Measurements from ENCODE around the gene DCTN5.
"Not testable (repeated sequence)": the region's sequence is repeated elsewhere in the genome, so short reads cannot be mapped to it uniquely, and the experiment has no call there.

The DCTN5 gene

DNA sequence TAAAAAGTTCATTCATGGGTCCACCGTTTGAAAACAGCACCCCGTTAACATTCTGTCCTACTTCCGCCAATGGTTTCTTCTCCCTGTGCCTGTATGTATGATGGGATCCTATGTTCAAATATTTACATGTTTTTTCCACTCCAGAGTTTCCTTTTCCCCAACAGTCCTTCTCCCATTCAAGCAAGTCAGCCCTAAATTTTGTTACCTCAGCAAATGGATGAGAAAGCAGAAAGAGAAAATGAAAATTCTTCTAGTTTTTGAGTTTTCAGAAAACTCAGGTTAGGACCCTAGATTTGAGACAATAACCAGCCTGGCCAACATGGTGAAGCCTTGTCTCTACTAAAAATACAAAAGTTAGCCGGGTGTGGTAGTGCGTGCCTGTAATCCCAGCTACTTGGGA, 75.2 kb downstream of the DCTN5 start:
- DNase-seq (ENCODE audit: extremely low spot score): no peak
- TF ChIP-seq, protein P1, sequence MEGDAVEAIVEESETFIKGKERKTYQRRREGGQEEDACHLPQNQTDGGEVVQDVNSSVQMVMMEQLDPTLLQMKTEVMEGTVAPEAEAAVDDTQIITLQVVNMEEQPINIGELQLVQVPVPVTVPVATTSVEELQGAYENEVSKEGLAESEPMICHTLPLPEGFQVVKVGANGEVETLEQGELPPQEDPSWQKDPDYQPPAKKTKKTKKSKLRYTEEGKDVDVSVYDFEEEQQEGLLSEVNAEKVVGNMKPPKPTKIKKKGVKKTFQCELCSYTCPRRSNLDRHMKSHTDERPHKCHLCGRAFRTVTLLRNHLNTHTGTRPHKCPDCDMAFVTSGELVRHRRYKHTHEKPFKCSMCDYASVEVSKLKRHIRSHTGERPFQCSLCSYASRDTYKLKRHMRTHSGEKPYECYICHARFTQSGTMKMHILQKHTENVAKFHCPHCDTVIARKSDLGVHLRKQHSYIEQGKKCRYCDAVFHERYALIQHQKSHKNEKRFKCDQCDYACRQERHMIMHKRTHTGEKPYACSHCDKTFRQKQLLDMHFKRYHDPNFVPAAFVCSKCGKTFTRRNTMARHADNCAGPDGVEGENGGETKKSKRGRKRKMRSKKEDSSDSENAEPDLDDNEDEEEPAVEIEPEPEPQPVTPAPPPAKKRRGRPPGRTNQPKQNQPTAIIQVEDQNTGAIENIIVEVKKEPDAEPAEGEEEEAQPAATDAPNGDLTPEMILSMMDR (IDR thresholded peaks at IDR 0.05; ENCODE audit: control extremely low read depth, extremely low read depth, low read depth, missing control alignments): no peak
- CTCF ChIA-PET: no interaction called here
- POLR2A ChIA-PET: no interaction called here

DNA sequence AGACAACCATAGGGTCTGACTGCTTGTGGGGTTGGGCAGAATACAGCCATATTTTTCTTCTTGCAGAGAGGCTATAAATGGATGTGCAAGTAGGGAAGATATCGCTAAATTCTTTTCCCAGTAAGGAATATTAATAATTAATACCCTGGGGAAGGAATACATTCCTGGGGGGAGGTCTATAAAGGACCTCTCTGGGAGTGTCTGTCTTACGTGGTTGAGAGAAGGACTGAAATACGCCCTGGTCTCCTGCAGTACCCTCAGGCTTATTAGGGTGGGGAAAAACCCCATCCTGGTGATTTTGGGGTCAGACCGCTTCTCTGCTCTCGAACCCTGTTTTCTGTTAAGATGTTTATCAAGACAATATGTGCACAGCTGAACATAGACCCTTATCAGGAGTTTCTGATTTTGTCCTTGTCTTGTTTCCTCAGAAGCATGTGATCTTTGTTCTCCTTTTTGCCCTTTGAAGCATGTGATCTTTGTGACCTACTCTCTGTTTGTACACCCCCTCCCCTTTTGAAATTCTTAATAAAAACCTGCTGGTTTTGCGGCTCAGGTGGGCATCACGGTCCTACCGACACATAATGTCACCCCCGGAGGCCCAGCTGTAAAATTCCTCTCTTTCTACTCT, 81.5 kb downstream of the DCTN5 start:
- POLR2A ChIA-PET; CTCF ChIA-PET; DNase-seq (ENCODE audit: extremely low spot score): not testable (repeated sequence)

DNA sequence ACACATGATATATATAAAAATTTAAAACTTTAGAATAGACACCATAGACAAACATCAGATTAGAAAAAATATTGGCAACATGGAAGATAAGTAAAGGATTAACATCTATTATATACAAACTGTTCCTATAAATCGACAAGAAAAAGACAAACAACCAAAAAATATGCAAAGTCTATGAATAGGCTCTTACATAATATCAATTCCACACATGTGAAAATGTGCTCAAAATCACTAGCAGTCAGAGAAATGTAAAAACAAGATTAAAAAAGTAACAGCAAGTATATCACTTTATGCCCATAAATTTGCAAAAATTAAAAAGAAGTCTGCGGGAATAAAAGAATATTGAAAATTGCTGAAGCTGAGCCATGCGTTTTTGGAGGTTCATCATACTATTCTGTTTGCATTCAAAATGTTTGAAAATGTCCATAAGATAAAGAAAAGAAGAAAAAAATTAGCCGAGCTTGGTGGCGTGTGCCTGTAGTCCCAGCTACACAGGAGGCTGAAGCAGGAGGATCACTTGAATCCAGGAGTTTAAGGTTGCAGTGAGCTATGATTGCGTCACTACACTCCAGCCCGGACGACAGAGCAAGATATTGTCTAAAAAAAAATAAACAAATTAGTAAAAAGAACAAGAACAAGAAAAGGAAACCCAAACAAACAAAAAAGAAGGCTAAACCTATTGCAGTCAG, 83.0 kb downstream of the DCTN5 start:
- ChIA-PET CTCF (interaction anchor here (0.9 to 1.2 kb wide), 2 partner anchors 13 to 18 kb away, joined by 3 read pairs; no protein-coding TSS in a partner anchor), POLR2A (no interaction called here)
- DNase-seq (ENCODE audit: extremely low spot score): no peak
- TF ChIP-seq, protein P1 (IDR thresholded peaks at IDR 0.05; ENCODE audit: control extremely low read depth, extremely low read depth, low read depth, missing control alignments): no peak

DNA sequence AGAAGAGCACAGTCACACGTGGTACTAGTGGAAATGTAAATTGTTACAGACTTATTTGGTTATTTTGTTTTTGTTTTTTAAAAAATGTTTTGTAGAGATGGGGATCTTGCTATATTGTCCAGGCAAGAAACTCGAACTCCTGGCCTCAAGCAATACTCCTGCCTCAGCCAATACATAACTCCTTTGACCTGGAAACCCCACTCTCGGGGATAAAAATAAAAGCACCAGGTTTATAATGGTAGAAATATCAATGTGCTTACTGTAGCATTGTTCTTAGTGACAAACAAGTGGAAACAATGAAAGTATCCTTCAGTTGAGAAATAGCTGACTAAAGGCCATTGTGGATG, 83.5 kb downstream of the DCTN5 start:
- CTCF ChIA-PET: interaction anchor here (0.9 to 2.2 kb wide), 4 partner anchors 10 to 780 kb away, joined by 3 to 5 read pairs (median 3); no protein-coding TSS in a partner anchor
- TF ChIP-seq, protein P1 (IDR thresholded peaks at IDR 0.05; ENCODE audit: control extremely low read depth, extremely low read depth, low read depth, missing control alignments): no peak
- DNase-seq (ENCODE audit: extremely low spot score): no peak
- POLR2A ChIA-PET: no interaction called here

DNA sequence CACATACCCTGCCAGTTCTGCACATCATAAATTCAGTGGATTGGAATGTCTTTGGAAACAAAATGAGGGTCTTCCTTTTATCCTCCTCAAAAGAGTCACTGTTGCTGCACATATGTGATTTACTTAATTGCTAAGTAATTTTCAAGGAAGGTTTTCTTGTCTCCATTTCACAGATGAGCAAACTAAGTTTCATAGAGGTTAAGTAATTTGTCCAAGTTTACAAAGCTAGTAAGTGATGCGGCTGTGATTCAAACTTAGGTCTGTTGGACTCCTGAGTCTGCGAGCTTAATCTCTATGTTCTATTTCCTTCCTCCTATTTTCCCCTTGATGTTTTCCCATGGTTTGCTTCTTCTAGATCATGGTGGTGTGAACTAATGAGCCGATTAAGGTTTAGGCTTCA, 85.4 kb downstream of the DCTN5 start:
- TF ChIP-seq, protein P1 (IDR thresholded peaks at IDR 0.05; ENCODE audit: control extremely low read depth, extremely low read depth, low read depth, missing control alignments): no peak
- no peak for DNase-seq (ENCODE audit: extremely low spot score)
- ChIA-PET CTCF (interaction anchor here (0.8 to 2.4 kb wide), 8 partner anchors 8 to 778 kb away, joined by 3 to 10 read pairs (median 3); no protein-coding TSS in a partner anchor), POLR2A (no interaction called here)

Measured in GM10248 (cell line).